CD4-positive, alpha-beta T cell treated with Interleukin-17A for 1 hour (primary cell): ENCODE results near the gene ZNF521.

ENCODE experiments used
- DNase-seq: peaks from one replicate; pipeline ENCODE4 v3.0.0-alpha.2; 2020

Gene ZNF521

DNA sequence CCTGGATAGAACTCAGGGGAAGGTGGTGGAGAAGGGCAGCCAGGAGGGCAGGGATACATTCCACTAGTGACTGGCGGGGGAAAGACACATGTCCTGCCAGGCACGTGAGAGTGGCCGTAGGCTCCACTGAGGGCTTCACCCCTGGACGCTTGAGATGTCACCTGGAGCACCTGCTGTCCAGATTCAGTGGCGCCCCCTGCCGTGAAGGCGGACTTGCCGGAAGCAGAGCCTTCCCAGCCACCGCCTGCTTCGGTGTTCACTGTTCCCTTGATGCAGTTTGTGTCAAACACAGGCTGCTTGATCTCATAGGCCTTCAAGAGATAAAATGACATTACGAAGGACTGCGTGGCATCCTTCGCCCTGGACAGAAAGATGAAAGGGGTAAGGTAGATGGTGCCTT lies 335.3 kb downstream of the ZNF521 start:
- DNase-seq: no peak

GRCh38 chr18:25016181-25016580 lies 335.8 kb downstream of the ZNF521 start:
- DNase-seq: no peak
